Peyer's patch (tissue), 4 donors: ENCODE results near the gene GALNT2. TPM values are rescaled to one million over a fixed set of nuclear protein-coding genes. Genes with fewer than 3 reads are reported as not detected.

Source experiments
- DNase-seq, 3 donors: peaks; one replicate each; pipeline ENCODE4 v3.0.0-alpha.2; 2017 to 2019
- H3K27ac ChIP-seq, 4 donors: fragments of 200-600 bp; sonication (generic); one replicate each; pipeline ENCODE4 v1.5.1; 2016 to 2019
- H3K27me3 ChIP-seq, 2 donors: fragments of 200-600 bp; sonication (generic); one replicate each; pipeline ENCODE4 v1.5.1; 2019
- H3K36me3 ChIP-seq, 3 donors: fragments of 200-600 bp; sonication (generic); one replicate each; pipeline ENCODE4 v1.5.1; 2016 to 2019
- H3K4me1 ChIP-seq, 4 donors: fragments of 200-600 bp; sonication (generic); one replicate each; pipeline ENCODE4 v1.5.1; 2016 to 2019
- H3K4me3 ChIP-seq, 4 donors: fragments of 200-600 bp; sonication (generic); 1 replicate in 3 of 4; 2 replicates in 1 of 4; pipeline ENCODE4 v1.5.1; 2016 to 2019; ENCODE audit warnings: mild to moderate bottlenecking in 1 of 4
- H3K9me3 ChIP-seq, 4 donors: fragments of 200-600 bp; sonication (generic); one replicate each; pipeline ENCODE4 v1.5.1; 2016 to 2019; ENCODE audit warnings: mild to moderate bottlenecking in 1 of 4
- POLR2A ChIP-seq, 2 donors: fragments of 450-650 bp; IDR thresholded peaks; one replicate each; pipeline ENCODE4 v1.5.1; 2017; ENCODE audit warnings: antibody characterized with exemption in 2 of 2, mild to moderate bottlenecking in 2 of 2, moderate library complexity in 2 of 2
- total RNA-seq, 4 donors: library from RNA; depleted of rRNA; stranded (reverse); fragments of >200 nt; gene quantifications; one replicate each; pipeline ENCODE4 v1.1.0, GENCODE V29; 2016
- TF ChIP-seq, protein P1 (sequence below), 6 experiments: fragments of 450-650 bp in 4 of 6; fragments of 200-600 bp in 2 of 6; sonication (generic) in 1 of 6; IDR thresholded peaks; one replicate each; pipeline ENCODE4 v1.5.1; 2017 to 2019; ENCODE audit warnings: antibody characterized with exemption in 6 of 6, mild to moderate bottlenecking in 3 of 6, moderate library complexity in 1 of 6

GALNT2 gene
- total RNA-seq, 4 donors from 2014 or later, result 36.3 to 52.5 (median 43.6) TPM

DNA sequence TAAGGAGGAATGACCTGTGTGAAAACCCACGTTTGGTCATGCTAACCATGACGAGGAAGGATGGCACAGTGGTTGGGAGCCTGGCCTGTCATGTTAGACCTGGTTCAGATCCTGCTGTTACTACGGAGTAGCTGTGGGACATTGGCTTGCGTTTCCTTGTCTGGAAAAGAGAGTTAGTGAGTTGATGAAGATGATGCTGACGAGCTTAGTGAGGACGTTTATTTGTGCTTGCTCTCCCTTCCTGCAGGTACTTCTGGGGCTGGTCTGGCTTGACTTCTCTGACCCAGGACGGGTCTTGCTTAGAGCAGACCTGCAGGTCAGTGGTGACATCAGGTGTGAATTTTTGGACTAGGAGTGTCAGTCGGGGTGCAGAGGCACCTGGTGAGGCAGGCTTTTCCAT lies 14.7 kb downstream of the GALNT2 start:
- no peaks in the 10 kb centered on the region for H3K9me3 ChIP-seq
- H3K27me3 ChIP-seq, result no peaks in the 10 kb centered on the region
- TF ChIP-seq, protein P1, sequence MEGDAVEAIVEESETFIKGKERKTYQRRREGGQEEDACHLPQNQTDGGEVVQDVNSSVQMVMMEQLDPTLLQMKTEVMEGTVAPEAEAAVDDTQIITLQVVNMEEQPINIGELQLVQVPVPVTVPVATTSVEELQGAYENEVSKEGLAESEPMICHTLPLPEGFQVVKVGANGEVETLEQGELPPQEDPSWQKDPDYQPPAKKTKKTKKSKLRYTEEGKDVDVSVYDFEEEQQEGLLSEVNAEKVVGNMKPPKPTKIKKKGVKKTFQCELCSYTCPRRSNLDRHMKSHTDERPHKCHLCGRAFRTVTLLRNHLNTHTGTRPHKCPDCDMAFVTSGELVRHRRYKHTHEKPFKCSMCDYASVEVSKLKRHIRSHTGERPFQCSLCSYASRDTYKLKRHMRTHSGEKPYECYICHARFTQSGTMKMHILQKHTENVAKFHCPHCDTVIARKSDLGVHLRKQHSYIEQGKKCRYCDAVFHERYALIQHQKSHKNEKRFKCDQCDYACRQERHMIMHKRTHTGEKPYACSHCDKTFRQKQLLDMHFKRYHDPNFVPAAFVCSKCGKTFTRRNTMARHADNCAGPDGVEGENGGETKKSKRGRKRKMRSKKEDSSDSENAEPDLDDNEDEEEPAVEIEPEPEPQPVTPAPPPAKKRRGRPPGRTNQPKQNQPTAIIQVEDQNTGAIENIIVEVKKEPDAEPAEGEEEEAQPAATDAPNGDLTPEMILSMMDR (IDR thresholded peaks at IDR 0.05), result no peak
- no peak for TF ChIP-seq POLR2A (IDR thresholded peaks at IDR 0.05)
- H3K4me3 ChIP-seq, result no peak overlapping the region
- DNase-seq, result no peak
- no peak overlapping the region for H3K27ac ChIP-seq
- no peaks in the 10 kb centered on the region for H3K36me3 ChIP-seq
- peaks cover 0 to 15% (median 0%) of the 10 kb centered on the region in 4 donors for H3K4me1 ChIP-seq

DNA sequence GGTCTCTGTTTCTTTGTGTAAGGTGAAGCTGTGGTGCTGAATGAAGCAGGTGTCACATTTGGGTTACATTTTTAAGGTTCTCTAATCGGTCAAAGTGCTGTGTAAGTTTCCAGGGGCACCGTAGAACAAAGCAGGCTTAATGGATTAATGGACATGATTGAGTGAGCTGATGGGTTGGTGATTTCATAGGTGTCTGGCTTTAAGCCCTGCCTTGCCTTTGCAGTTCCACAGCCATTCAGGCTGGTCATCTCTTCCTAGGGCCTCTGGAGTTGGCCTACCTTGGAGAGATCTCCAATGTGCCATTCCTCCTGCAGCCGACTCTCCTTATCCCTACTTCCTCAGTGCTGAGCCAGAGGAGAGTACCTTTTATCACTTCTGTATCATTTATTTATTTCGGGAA lies 15.2 kb downstream of the GALNT2 start:
- peaks cover 0 to 15% (median 0%) of the 10 kb centered on the region in 4 donors for H3K4me1 ChIP-seq
- no peaks in the 10 kb centered on the region for H3K9me3 ChIP-seq
- no peaks in the 10 kb centered on the region for H3K27me3 ChIP-seq
- no peaks in the 10 kb centered on the region for H3K36me3 ChIP-seq
- H3K4me3 ChIP-seq, result no peak overlapping the region
- TF ChIP-seq, protein P1 (IDR thresholded peaks at IDR 0.05), result no peak
- TF ChIP-seq POLR2A (IDR thresholded peaks at IDR 0.05), result no peak
- DNase-seq, result no peak
- H3K27ac ChIP-seq, result no peak overlapping the region

DNA sequence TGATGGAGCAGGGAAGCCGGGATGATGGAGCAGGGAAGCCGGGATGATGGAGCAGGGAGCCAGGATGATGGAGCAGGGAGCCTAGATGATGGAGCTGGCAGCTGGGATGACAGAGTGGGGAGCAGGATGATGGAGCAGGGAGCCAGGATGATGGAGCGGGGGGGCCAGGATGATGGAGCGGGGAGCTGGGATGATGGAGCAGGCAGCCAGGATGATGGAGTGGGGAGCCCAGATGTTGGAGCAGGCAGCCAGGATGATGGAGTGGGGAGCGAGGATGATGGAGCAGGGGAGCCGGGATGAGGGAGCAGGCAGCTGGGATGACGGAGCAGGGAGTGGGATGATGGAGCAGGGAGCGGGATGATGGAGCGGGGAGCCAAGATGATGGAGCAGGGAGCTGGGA lies 16.0 kb downstream of the GALNT2 start:
- no peak for DNase-seq
- TF ChIP-seq POLR2A (IDR thresholded peaks at IDR 0.05), result no peak
- TF ChIP-seq, protein P1 (IDR thresholded peaks at IDR 0.05), result no peak
- H3K27ac ChIP-seq, result no peak overlapping the region
- H3K4me3 ChIP-seq, result no peak overlapping the region
- no peaks in the 10 kb centered on the region for H3K9me3 ChIP-seq
- peaks cover 0 to 15% (median 0%) of the 10 kb centered on the region in 4 donors for H3K4me1 ChIP-seq
- no peaks in the 10 kb centered on the region for H3K36me3 ChIP-seq
- H3K27me3 ChIP-seq, result no peaks in the 10 kb centered on the region

DNA sequence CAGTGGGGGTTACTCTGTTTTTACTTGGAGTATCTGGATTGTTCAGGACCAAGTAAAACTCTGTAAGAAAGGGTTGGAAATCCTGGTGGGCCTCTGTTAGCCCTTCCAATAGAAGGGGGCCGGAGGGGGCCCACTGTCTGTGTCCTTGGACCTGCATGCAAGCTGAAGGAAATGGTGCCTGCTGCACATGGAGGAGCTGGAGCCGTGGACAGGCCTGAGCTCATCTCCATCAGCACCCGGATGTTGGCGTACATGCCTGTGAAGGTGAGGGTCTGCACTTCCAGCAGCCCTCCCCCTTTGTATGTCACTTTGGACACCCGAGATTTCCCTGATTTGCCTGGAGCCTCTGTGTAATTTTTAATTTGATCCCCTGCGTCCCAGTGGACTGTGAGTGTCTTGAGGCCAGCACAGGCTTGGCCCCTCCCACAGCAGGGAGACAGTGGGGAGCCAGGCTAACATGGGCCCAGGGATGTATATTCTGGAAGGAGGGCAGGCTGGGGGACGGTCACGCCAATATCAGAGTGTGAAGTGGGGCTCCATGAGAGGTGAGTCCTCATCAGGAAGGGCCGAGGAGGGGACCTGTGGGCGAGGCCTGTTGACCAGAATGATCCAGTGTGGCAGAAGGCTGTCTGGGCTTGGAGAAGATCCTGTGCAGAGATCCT lies 16.8 kb downstream of the GALNT2 start:
- no peak overlapping the region for H3K4me3 ChIP-seq
- TF ChIP-seq, protein P1 (IDR thresholded peaks at IDR 0.05), result no peak
- TF ChIP-seq POLR2A (IDR thresholded peaks at IDR 0.05), result no peak
- peaks cover 0 to 15% (median 0%) of the 10 kb centered on the region in 4 donors for H3K4me1 ChIP-seq
- no peaks in the 10 kb centered on the region for H3K9me3 ChIP-seq
- no peaks in the 10 kb centered on the region for H3K36me3 ChIP-seq
- DNase-seq, result peak in 1 of 3 donors; percentile 33
- peak overlapping the region in 2 of 4 donors; percentile 30 to 48 for H3K27ac ChIP-seq
- no peaks in the 10 kb centered on the region for H3K27me3 ChIP-seq

DNA sequence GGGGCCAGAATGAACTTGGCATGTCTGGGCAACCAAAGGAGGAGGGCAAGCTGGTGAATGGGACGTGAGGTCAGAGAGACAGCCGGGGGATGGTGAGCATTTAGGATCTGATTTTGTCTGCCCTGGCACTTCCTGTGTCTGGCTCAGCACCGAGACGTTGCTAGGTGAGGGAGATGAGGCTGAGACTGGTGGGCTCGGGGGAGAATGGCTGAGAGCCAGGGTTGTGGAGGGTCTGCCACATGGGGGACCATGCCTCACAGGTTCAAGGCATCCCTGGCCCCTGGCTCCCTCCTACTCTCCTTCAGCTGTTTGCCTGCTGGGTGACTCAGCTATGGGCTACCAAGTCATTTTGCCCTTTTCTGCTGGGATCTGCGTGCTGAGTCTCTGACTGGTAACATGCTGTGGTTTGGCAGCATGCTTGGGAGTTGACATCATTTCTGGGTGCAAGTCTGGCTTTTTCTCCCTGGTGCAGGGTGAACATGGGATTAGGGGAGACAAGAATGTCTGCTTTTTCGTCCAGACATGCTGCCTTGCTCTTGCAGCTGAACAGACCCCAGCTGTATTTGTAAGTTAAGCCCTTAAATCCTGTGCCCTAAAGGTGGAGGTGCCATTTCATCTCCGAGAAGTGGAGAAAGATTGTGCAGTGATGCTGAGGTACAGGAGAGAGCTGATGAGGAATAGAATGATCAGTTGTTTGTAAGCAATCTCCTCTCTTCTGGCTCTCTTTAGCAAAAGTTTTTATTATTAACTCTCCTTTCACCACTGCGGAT lies 17.6 kb downstream of the GALNT2 start:
- no peak for TF ChIP-seq POLR2A (IDR thresholded peaks at IDR 0.05)
- TF ChIP-seq, protein P1 (IDR thresholded peaks at IDR 0.05), result no peak
- Histone ChIP-seq H3K36me3 (no peaks in the 10 kb centered on the region), H3K4me1 (peaks cover 0 to 15% (median 0%) of the 10 kb centered on the region in 4 donors), H3K27ac (peak overlapping the region in 2 of 4 donors; percentile 30 to 48), H3K9me3 (no peaks in the 10 kb centered on the region), H3K4me3 (no peak overlapping the region), H3K27me3 (no peaks in the 10 kb centered on the region)
- DNase-seq, result peak in 1 of 3 donors; percentile 45
